Measurements from ENCODE around the gene NXNL2.
A peak's percentile ranks its signal among the peaks of the same experiment; 100 is the strongest.

Gene NXNL2

DNA sequence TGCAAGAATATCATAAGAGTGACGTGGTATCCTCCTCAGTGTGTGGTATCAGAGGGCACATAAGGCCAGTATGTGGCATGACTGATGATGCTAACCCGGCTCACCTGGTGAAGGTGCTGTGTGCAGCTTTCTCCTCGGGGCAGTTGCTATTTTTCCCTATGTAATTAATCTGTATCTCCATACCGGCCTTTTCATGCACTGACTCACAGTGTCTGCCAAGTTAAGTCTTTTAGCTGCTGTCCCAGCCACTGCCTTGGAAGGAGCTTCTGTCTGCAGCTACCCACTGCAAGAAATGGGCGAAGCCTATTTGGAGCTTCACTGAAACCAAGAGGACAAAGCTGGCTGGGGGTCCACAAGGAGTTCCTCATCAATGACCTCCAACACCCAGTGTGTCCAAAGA is 46.0 kb downstream of the NXNL2 start:
- no peak for DNase-seq

DNA sequence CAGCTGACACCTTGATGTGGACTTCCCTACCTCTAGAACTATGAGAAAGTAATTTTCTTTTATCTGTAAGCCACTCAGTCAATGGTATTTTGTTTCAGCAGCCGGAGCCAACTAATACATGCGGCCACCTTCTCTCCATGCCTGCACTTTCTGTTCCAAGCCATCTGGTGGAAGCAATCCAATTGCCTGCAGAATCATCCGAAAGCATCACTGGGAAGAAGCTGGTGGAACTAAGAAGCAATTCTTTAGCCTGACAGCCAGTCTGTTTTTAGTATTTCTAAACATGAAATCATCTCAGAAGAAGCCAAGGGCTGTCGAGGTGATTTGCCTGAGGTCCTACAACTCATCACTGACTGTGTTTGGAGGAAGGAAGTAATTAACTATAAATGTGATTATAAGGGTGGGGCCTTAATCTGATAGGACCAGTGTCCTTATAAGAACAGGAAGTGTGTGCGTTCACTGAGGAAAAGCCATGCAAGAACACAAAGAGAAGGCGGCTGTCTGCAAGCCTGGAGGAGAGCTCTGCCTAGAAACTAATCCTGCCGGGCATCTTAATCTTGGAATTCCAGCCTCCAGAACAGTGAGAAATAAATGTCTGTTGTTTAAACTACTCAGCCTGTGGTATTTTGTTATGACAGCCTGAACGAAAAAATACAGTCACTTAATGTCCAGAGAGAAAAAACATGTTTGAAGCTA is 49.1 kb downstream of the NXNL2 start:
- no peak for DNase-seq

GRCh38 chr9:88585426-88585825 is 50.4 kb downstream of the NXNL2 start:
- DNase-seq: no peak

GRCh38 chr9:88586452-88586851 is 51.5 kb downstream of the NXNL2 start:
- no peak for DNase-seq

- DNase-seq: no peak
These were observed 52.2 kb downstream of the NXNL2 start for GRCh38 chr9:88587182-88587581.

DNA sequence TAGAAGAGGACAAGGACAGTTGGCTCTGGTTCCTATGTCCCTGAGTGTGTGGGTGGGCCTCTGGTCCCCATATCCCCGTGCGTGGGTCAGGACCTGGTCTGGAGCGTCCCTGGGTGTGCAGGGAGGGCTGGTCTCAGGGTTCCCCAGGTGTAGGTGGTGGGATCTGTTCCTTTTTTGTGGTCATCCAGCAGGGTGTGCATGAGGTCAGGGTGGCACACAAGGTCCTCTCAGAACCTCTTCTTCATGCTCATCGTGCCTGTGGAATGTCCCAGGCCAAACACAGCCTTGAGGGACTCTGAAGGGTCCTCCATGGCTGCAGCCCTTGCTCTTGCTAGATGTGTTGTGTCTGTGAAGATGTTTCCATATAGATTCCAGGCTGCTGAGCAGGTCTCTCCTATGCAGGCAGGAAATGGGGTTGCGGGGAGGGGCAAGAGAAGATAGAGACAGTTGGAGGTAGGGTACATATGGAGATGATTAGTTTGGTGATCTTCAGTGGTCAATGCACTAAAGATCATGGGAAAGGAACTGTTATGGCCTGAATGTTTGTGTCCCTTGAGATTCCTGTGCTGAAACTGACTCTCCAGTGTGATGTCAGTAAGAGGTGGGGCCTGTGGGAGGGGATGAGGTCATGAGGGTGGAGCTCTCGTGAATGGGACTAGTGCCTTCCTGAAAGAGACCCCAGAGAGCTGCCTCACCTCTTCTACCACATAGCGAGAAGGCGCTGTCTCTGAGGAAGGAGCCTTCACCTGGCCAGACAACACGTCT is 53.1 kb downstream of the NXNL2 start:
- no peak for DNase-seq

DNA sequence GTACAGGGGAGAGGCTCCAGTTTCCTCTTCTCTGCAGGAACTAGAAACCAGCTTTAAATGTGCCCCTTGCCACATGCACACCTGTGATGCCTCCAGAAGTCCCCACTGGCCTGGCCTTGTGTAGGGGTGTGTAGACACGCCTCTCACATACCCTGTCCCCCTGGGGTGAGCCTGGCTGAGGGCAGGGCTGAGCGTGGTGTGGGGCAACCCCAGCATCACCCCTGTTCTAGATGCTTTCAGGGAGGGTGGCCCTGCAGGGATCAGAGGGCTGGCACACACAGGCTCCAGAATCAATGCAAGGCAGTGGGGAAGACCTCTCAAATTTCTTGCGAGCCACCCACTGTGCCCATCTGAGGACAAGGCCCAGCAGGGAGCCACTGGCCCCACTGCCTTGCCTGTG is 54.7 kb downstream of the NXNL2 start:
- DNase-seq: no peak

DNA sequence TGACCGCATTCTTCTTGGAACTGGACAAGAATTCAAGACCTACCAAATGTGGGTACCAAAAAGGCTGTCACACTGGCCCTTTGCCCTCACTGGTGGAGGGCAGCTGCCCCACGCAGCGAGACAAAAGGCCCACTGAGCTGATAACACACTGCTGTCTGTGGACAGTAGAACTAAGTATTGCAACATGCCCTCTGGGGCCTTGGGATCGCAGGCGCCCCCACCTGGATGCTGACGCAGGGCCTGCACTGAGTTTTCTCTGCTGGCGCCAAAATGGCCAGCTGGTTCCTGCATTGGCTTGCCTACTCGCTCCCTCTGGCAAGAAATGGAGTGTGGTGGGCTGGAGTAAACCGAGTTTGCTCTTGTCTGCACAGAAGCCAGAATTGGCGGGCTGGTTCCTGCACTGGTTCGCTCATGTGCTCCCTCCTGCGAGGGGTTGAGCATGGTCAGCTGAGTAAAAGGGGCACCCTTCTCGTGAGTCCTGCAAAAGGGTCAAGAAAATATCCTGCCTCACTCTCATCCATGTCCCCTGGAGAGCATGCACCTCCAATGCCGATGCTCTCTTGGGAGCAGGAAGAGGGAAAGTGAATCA is 55.7 kb downstream of the NXNL2 start:
- DNase-seq: no peak

DNA sequence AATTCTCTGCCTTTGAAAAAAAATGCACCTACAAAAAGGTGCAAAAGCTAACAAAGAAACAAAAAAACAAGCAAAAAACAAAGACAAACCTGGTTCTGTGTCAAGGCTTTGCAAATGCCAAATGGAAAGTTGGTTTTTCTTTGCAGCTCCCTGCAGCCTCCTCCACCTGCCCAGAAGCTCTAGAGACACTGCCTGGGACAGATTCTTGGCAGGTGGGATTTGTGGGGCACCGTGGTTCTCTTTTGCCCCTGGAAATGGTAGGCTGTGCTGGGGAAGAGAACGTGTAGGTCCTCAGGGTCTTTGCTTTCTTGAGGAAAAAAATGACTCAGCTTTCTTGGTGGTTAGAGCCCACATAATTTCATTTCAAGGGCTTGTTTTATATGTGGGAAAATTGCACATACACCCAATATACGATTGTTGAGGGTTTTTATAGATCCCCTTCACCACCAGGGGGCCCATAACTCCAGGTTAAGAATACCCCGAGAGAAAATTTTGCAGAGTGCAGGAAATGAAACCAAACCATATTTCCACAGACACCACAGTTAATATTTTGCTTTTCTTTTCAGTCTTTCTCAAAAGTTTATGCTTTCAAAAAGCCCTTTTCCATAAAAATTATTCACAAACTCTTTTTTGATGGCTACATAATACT is 58.7 kb downstream of the NXNL2 start:
- peak; percentile 35 for DNase-seq
